ENCODE data around the gene CNPY3.

GRCh38 chr6:42987533-42988451 is 58.5 kb downstream of the CNPY3 start:
- TF ChIP-seq POLR2A (IDR thresholded peaks at IDR 0.05; ENCODE audit: low read depth, low read length) (no peak), POLR2AphosphoS5 (IDR thresholded peaks at IDR 0.05; ENCODE audit: low read depth, low read length) (no peak)
